HepG2 (cell line): Measurements from ENCODE around the gene SAXO1. TPM values are rescaled to one million over a fixed set of nuclear protein-coding genes. Genes with fewer than 3 reads are reported as not detected.

ENCODE experiments used
- ATAC-seq: fragments of 200-7000 bp; cut with Tn5 transposase; 3 replicates; pipeline ENCODE4 v1.9.1; 2020; ENCODE audit warnings: mild to moderate bottlenecking, moderate library complexity
- Bru-seq: library from RNA; stranded (reverse); fragments of 400-500 nt; gene quantifications from one replicate; lab custom pipeline; 2021; lab: Mats Ljungman, UMichigan
- BruChase-seq, 2 experiments: library from RNA; stranded (reverse); fragments of 400-500 nt; gene quantifications; one replicate each; lab custom pipeline; 2021; lab: Mats Ljungman, UMichigan
- BruUV-seq: library from RNA; stranded (reverse); fragments of 400-500 nt; replicated peaks from 2 replicates; lab custom pipeline; 2021; lab: Mats Ljungman, UMichigan
- CTCF ChIA-PET: fragments of 300-600 bp; formaldehyde crosslinking; extraction: SDS; loops from one replicate; lab custom pipeline; 2021; ENCODE audit warnings: low total read pairs, inconsistent platforms, low intra/inter-chr PET ratio; lab: Yijun Ruan, JAX
- POLR2A ChIA-PET: fragments of 350-600 bp; sonication (Branson Sonifier 250); formaldehyde crosslinking; loops from one replicate; lab custom pipeline; 2020; ENCODE audit warnings: antibody characterized with exemption, inconsistent platforms; lab: Yijun Ruan, JAX
- DNase-seq: peaks from one replicate; pipeline ENCODE4 v3.0.0-alpha.2; 2015; ENCODE audit warnings: low spot score
- FAIRE-seq: peaks from 3 replicates; lab custom pipeline; 2011; peaks lifted over from hg19 to GRCh38; lab: Jason Lieb, UNC
- H2AFZ ChIP-seq: one replicate; pipeline ENCODE4 v1.6.1; 2011; ENCODE audit warnings: low read length, inconsistent platforms
- H3K27ac ChIP-seq: fragments of 300-600 bp; 3 replicates; pipeline ENCODE4 v1.8.0; 2011; ENCODE audit warnings: mixed run types, mild to moderate bottlenecking, mixed read lengths, low read length, inconsistent platforms; ENCODE audit not compliant: insufficient read depth; ENCODE audit errors: extremely low read length
- H3K27me3 ChIP-seq, 2 experiments: fragments of 200-600 bp in 1 of 2; 2 replicates in 1 of 2; 3 replicates in 1 of 2; pipeline versions ENCODE4 v1.6.0 to v1.8.0; 2011; ENCODE audit warnings: low read length in 2 of 2, mild to moderate bottlenecking in 2 of 2, moderate library complexity in 2 of 2, inconsistent platforms in 1 of 2; ENCODE audit not compliant: insufficient read depth in 2 of 2, control insufficient read depth in 1 of 2
- H3K36me3 ChIP-seq, 2 experiments: fragments of 200-600 bp in 1 of 2; replicated peaks in 1 of 2; 2 replicates in 1 of 2; 3 replicates in 1 of 2; pipeline versions ENCODE4 v1.5.1 to v1.8.0; 2011; ENCODE audit warnings: low read length in 2 of 2, inconsistent platforms in 1 of 2; ENCODE audit not compliant: insufficient read depth in 2 of 2, control insufficient read depth in 1 of 2
- H3K4me1 ChIP-seq: 2 replicates; pipeline ENCODE4 v1.5.1; 2012; ENCODE audit warnings: low read length, inconsistent platforms; ENCODE audit not compliant: insufficient read depth
- H3K4me2 ChIP-seq: 2 replicates; pipeline ENCODE4 v1.6.0; 2011; ENCODE audit warnings: low read depth, low read length, inconsistent platforms
- H3K4me3 ChIP-seq, 3 experiments: fragments of 200-600 bp in 1 of 3; sonication (generic), shearing (Covaris generic) in 1 of 3; replicated peaks in 1 of 3; 2 replicates each; pipeline ENCODE4 v1.5.1; 2011 to 2016; ENCODE audit warnings: low read length in 3 of 3, inconsistent platforms in 2 of 3, low read depth in 2 of 3, mild to moderate bottlenecking in 2 of 3, control low read depth in 1 of 3, mixed read lengths in 1 of 3; ENCODE audit not compliant: insufficient read depth in 1 of 3
- H3K79me2 ChIP-seq: one replicate; pipeline ENCODE4 v1.6.1; 2011; ENCODE audit warnings: low read length, inconsistent platforms; ENCODE audit not compliant: insufficient read depth
- H3K9ac ChIP-seq: 2 replicates; pipeline ENCODE4 v1.6.0; 2011; ENCODE audit warnings: mild to moderate bottlenecking, low read depth, low read length, inconsistent platforms; ENCODE audit not compliant: insufficient read depth
- H3K9me3 ChIP-seq: 2 replicates; pipeline ENCODE4 v1.5.1; 2012; ENCODE audit warnings: mild to moderate bottlenecking, low read length
- H4K20me1 ChIP-seq: 2 replicates; pipeline ENCODE4 v1.6.0; 2011; ENCODE audit warnings: inconsistent platforms, mild to moderate bottlenecking, low read length, moderate library complexity; ENCODE audit not compliant: insufficient read depth
- FUBP1 ChIP-seq: sonication (generic); formaldehyde crosslinking; IDR thresholded peaks from 2 replicates; pipeline ENCODE4 v1.5.1; 2020; ENCODE audit warnings: missing genetic modification reagents, mild to moderate bottlenecking, borderline replicate concordance
- WGBS: methylation state at CpG from one replicate; pipeline ENCODE4 v1.1.6; 2017; ENCODE audit warnings: low lambda C conversion rate; 5-methylcytosine and 5-hydroxymethylcytosine counted together
- in situ Hi-C: cut with HindIII; loops from 2 replicates; pipeline ENCODE4 v1.10.0; 2017; ENCODE audit warnings: low pct_unique_long_range_greater_than_20kb; ENCODE audit not compliant: extremely low pct_ligation_motif_present
- intact Hi-C: fragments of 100-400 bp; cut with micrococcal nuclease; formaldehyde crosslinking; loops from one replicate; pipeline ENCODE4 v1.10.0; 2022; ENCODE audit not compliant: unreplicated experiment
- long read RNA-seq, 2 experiments: library from RNA in 1 of 2; library from polyadenylated mRNA in 1 of 2; stranded (forward) in 1 of 2; unstranded in 1 of 2; transcript quantifications; one replicate each; pipeline ENCODE4 v2.0.0, GENCODE V29; 2019 to 2022
- polyA minus RNA-seq, 3 experiments: library from RNA; depleted of rRNA, polyadenylated mRNA; stranded (reverse); fragments of >200 nt; gene quantifications; 2 replicates each; pipeline ENCODE4 v1.2.3, GENCODE V29; 2011; ENCODE audit warnings: low replicate concordance in 1 of 3
- polyA plus RNA-seq, 8 experiments: library from polyadenylated mRNA; depleted of rRNA in 3 of 8; stranded (reverse) in 7 of 8; unstranded in 1 of 8; fragments of >200 nt; fragmentation: Illumina TruSeq in 4 of 8; extraction: Trizol in 4 of 8; gene quantifications; 2 replicates each; pipeline versions ENCODE4 v1.2.1 to v1.2.3, GENCODE V29; 2011 to 2016; ENCODE audit warnings: low read depth in 4 of 8, missing spikeins in 1 of 8, mixed read lengths in 1 of 8; ENCODE audit not compliant: insufficient read depth in 1 of 8
- total RNA-seq, 5 experiments: library from RNA; depleted of rRNA; stranded (reverse); fragments of >200 nt; fragmentation: Illumina TruSeq; extraction: Trizol; gene quantifications; 2 replicates each; pipeline ENCODE4 v1.2.3, GENCODE V29; 2016; ENCODE audit warnings: low read depth in 1 of 5

The SAXO1 gene
- total RNA-seq (2016; rRNA removed; fragmentation: Illumina TruSeq; extraction: Trizol) (not detected in 2 replicates), polyA plus RNA-seq (2011; rRNA removed) (not detected in 2 replicates), polyA minus RNA-seq (2011; rRNA and poly(A)+ RNA removed; ENCODE audit: low replicate concordance) (0.02 TPM in 1 of 2 replicates, not detected in the other), Bru-seq, nascent RNA (percentile 20 among the genes with signal in this experiment), BruChase-seq, experiment 1, labeled RNA remaining after a 6-hour chase (percentile 19 among the genes with signal in this experiment), BruChase-seq, experiment 2, labeled RNA remaining after a 2-hour chase (percentile 23 among the genes with signal in this experiment)
- not detected in 2 replicates for total RNA-seq (2016; cell fraction: cytosol; rRNA removed; fragmentation: Illumina TruSeq; extraction: Trizol; ENCODE audit: low read depth)
- total RNA-seq (2016; cell fraction: insoluble cytoplasmic fraction; rRNA removed; fragmentation: Illumina TruSeq; extraction: Trizol), result not detected in 2 replicates
- total RNA-seq (2016; cell fraction: membrane; rRNA removed; fragmentation: Illumina TruSeq; extraction: Trizol), result 0.03 TPM in 1 of 2 replicates, not detected in the other
- not detected in 2 replicates for total RNA-seq (2016; cell fraction: nucleus; rRNA removed; fragmentation: Illumina TruSeq; extraction: Trizol)
- polyA plus RNA-seq (2011; cell fraction: cytosol; rRNA removed), result 0.04 TPM in 1 of 2 replicates, not detected in the other
- 0.07 and 0.29 TPM in 2 replicates for polyA plus RNA-seq (2011; cell fraction: nucleus; rRNA removed)
- polyA plus RNA-seq (2012), result not detected in 2 replicates
- polyA plus RNA-seq (2016; cell fraction: cytosol; fragmentation: Illumina TruSeq; extraction: Trizol; ENCODE audit: low read depth), result not detected in 2 replicates
- polyA plus RNA-seq (2016; cell fraction: insoluble cytoplasmic fraction; fragmentation: Illumina TruSeq; extraction: Trizol; ENCODE audit: low read depth), result not detected in 2 replicates
- polyA plus RNA-seq (2016; cell fraction: membrane; fragmentation: Illumina TruSeq; extraction: Trizol; ENCODE audit: low read depth), result not detected in 2 replicates
- polyA plus RNA-seq (2016; cell fraction: nucleus; fragmentation: Illumina TruSeq; extraction: Trizol; ENCODE audit: insufficient read depth, low read depth), result not detected in 2 replicates
- polyA minus RNA-seq (2011; cell fraction: cytosol; rRNA and poly(A)+ RNA removed), result not detected in 2 replicates
- polyA minus RNA-seq (2011; cell fraction: nucleus; rRNA and poly(A)+ RNA removed), result 0.13 and 0.37 TPM in 2 replicates
- long read RNA-seq, experiment 1, result 0 reads
- long read RNA-seq, experiment 2, partial matches to known transcripts, result 0 of 2 reads
- long read RNA-seq, experiment 2, other reads (novel, unspliced or antisense), result 2 of 2 reads

- no peak within 1 kb of the TSS for H3K4me2 ChIP-seq
- TF ChIP-seq FUBP1 (CRISPR knock-in tag), result no peak
- WGBS, result 17% methylated on average over 2 of the region's 20 CpGs
- FAIRE-seq (no peak), DNase-seq (no peak), ATAC-seq (no peak)
- H3K9ac ChIP-seq, result no peak within 1 kb of the TSS
- intact Hi-C loops (no loop called here), in situ Hi-C loops (loop anchor here (25.0 kb wide), 1 partner anchor 1221 kb away; no protein-coding TSS in a partner anchor)
- no peaks in the 10 kb centered on the region for H3K4me1 ChIP-seq
- no peaks in the 10 kb centered on the region for H3K79me2 ChIP-seq
- H3K27ac ChIP-seq, result no peak within 1 kb of the TSS
- no peaks in the 10 kb centered on the region for H4K20me1 ChIP-seq
- CTCF ChIA-PET, result no interaction called here
- BruUV-seq, result no TSS peak
- H2AFZ ChIP-seq, result no peak within 1 kb of the TSS
- peaks cover 0 to 5% of the 10 kb centered on the region in 2 experiments; a peak in 1 of 5 replicates for H3K27me3 ChIP-seq
- H3K9me3 ChIP-seq, result no peaks in the 10 kb centered on the region
- no peaks in the 10 kb centered on the region for H3K36me3 ChIP-seq
- POLR2A ChIA-PET, result no interaction called here
- H3K4me3 ChIP-seq, result no peak within 1 kb of the TSS
These were observed at the start of gene SAXO1 for GRCh38 chr9:19033015-19033414. SAXO1 (minus strand) TSS chr9:19033209; CDS start chr9:19032908, 301 bp downstream.
